GM21717 (cell line): Measurements from ENCODE around the gene MAP4K4.
"Not testable (repeated sequence)": the region's sequence is repeated elsewhere in the genome, so short reads cannot be mapped to it uniquely, and the experiment has no call there.

ENCODE experiments used
- ATAC-seq: cut with Tn5 transposase; IDR thresholded peaks from one replicate; pipeline ENCODE4 v1.9.1; 2021; ENCODE audit warnings: mild to moderate bottlenecking, moderate library complexity; ENCODE audit not compliant: unreplicated experiment

Gene MAP4K4

GRCh38 chr2:101897301-101897700 is 199.8 kb downstream of the MAP4K4 start:
- ATAC-seq, result no peak

GRCh38 chr2:101899265-101899664 is 201.8 kb downstream of the MAP4K4 start:
- ATAC-seq, result no peak

- ATAC-seq, result no peak
These were observed 202.4 kb downstream of the MAP4K4 start for GRCh38 chr2:101899871-101900270.

- ATAC-seq, result no peak
These were observed 202.9 kb downstream of the MAP4K4 start for GRCh38 chr2:101900375-101900774.

GRCh38 chr2:101901241-101901640 is 203.7 kb downstream of the MAP4K4 start:
- no peak for ATAC-seq

GRCh38 chr2:101902169-101902568 is 204.7 kb downstream of the MAP4K4 start:
- ATAC-seq, result no peak

GRCh38 chr2:101904916-101905315 is 207.4 kb downstream of the MAP4K4 start:
- ATAC-seq, result no peak

GRCh38 chr2:101905746-101906336 is 208.3 kb downstream of the MAP4K4 start:
- ATAC-seq, result no peak

- no peak for ATAC-seq
These were observed 212.3 kb downstream of the MAP4K4 start for GRCh38 chr2:101909760-101910159.

GRCh38 chr2:101912545-101912944 is 215.0 kb downstream of the MAP4K4 start:
- peak; percentile 93 for ATAC-seq

GRCh38 chr2:101921319-101921952 is 223.9 kb downstream of the MAP4K4 start:
- no peak for ATAC-seq

GRCh38 chr2:101921953-101922325 is 224.4 kb downstream of the MAP4K4 start:
- no peak for ATAC-seq

- ATAC-seq, result not testable (repeated sequence)
These were observed 226.8 kb downstream of the MAP4K4 start for GRCh38 chr2:101924311-101924710.

GRCh38 chr2:101930019-101930418 is 232.5 kb downstream of the MAP4K4 start:
- ATAC-seq, result no peak

- no peak for ATAC-seq
These were observed 233.3 kb downstream of the MAP4K4 start for GRCh38 chr2:101930847-101931246.

- no peak for ATAC-seq
These were observed 233.9 kb downstream of the MAP4K4 start for GRCh38 chr2:101931402-101931801.

- ATAC-seq, result not testable (repeated sequence)
These were observed 238.3 kb downstream of the MAP4K4 start for GRCh38 chr2:101935764-101936163.

- ATAC-seq, result no peak
These were observed 245.3 kb downstream of the MAP4K4 start for GRCh38 chr2:101942851-101943250.
